Activated CD4-positive, CD25-positive, alpha-beta regulatory T cell treated with anti-CD3 and anti-CD28 coated beads, Interleukin-2, amount 50 U/mL, for 24 hours (primary cell): ENCODE measurements around the gene DGKZ.
"Not testable (repeated sequence)": the region's sequence is repeated elsewhere in the genome, so short reads cannot be mapped to it uniquely, and the experiment has no call there.

ENCODE experiments used
- ATAC-seq, 2 donors: fragments of 150-1000 bp; cut with Tn5 transposase; one replicate each; pipeline ENCODE4 v1.10.0; 2021; ENCODE audit warnings: mild to moderate bottlenecking in 1 of 2, moderate library complexity in 1 of 2

Gene DGKZ

DNA sequence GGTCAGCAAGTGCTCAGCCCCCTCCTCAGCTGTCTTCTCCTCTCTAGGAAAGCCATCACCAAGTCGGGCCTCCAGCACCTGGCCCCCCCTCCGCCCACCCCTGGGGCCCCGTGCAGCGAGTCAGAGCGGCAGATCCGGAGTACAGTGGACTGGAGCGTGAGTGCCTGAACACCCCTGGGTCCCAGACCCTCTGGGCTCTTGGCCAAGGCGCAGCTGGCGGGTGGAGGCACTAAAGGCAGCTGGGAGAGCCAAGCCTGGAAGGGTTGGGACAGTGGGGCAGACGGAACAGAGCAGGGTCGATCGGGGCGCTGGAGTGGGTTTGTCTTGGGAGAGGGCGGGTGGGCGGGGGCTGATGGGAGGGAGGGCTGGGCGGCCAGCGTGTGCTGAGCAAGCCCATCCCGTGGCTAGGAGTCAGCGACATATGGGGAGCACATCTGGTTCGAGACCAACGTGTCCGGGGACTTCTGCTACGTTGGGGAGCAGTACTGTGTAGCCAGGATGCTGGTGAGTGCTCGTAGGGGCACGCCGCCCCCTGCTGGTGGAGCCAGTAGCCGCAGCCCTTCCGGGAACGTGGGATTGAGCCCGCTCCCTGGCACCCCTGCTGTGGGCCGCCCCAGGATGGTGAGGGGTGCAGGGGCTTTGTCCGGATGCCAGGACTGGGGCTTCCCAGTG lies 20.1 kb downstream of the DGKZ start:
- ATAC-seq: peak; percentile 78 to 84

DNA sequence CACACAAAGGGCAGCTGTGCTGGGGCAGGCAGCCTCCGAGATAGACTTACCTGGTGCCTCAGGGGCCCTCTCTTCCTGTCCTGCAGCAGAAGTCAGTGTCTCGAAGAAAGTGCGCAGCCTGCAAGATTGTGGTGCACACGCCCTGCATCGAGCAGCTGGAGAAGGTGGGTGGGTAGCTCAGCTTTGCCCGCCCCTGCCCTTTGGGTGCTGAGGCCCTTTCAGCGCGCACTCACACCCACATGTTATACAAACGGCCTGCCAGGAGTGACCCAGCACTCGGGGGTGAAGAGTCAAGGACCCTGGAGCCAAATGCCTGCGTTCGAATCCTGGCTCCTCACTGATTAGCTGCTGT lies 20.6 kb downstream of the DGKZ start:
- no peak for ATAC-seq

DNA sequence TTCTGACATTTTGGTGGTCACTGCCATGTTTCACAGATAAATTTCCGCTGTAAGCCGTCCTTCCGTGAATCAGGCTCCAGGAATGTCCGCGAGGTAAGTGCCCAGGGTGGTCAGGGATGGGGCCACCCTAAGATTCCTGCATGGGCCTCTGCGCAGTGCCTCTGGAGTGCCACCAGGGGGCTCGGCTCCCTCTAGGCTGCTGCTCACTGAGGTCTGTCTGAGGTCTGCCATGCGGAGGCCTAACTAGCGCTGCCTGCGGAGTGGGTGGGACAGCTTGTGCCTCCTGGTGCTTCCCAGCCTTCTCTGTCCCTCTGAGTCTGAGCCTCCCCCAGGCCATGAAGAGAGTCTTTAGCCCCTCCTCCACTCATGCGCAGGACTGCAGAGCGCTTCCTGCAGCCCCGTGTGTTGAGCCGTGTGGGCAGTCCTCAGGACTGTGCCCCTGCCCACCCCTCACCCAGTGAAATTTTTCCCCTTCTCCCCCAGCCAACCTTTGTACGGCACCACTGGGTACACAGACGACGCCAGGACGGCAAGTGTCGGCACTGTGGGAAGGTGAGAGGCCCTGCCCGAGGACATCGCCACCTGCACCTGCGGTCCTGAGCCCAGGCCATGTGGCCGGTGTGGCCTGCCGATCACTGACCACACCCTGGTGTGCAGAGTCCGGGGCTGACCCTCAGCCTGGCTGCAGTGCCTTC lies 22.3 kb downstream of the DGKZ start:
- ATAC-seq: peak; percentile 67 to 74

DNA sequence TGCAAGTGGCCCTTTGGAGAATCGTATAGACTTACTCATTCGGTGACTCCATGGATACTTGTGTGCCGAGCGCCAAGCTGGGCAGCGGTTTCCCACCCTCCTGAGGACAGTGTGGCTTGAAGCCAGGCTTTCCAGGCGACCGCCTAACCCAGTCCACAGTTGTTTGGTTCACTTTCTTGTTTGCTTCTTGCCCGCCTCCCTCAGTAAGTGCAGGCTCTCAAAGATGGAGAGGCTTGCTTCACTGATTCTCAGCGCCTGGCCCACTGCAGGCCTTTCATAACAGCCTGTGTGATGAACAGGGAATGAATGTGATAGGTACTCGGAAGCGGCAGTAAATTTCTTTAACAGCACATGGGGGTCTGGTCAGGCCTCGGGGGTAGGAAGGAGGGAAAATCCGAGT lies 23.0 kb downstream of the DGKZ start:
- no peak for ATAC-seq

DNA sequence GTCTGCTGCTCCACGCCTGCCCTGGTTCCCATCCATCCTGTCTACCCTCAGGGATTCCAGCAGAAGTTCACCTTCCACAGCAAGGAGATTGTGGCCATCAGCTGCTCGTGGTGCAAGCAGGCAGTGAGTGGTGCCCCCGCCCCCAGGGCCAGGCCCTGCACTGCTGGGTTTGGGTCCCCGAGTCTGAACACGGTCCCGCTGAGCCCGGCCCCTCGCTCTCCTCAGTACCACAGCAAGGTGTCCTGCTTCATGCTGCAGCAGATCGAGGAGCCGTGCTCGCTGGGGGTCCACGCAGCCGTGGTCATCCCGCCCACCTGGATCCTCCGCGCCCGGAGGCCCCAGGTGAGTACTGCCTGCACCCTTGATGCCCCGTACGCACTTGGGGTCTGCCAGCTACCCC lies 24.0 kb downstream of the DGKZ start:
- ATAC-seq: not testable (repeated sequence)

DNA sequence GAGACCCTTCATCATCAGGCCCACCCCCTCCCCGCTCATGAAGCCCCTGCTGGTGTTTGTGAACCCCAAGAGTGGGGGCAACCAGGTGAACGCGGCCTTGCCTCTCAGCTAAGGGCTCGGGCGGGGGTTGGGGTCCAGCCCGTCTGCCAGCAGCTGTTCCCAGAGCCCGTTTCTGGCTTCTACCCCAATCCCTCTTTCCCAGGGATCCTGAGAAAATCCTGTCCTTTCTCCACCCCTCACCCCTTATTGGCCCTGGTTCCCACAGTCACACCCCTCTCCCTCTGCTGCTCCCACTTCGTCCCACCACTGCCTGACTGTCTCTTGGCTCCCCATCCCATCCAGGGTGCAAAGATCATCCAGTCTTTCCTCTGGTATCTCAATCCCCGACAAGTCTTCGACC lies 24.8 kb downstream of the DGKZ start:
- ATAC-seq: no peak

DNA sequence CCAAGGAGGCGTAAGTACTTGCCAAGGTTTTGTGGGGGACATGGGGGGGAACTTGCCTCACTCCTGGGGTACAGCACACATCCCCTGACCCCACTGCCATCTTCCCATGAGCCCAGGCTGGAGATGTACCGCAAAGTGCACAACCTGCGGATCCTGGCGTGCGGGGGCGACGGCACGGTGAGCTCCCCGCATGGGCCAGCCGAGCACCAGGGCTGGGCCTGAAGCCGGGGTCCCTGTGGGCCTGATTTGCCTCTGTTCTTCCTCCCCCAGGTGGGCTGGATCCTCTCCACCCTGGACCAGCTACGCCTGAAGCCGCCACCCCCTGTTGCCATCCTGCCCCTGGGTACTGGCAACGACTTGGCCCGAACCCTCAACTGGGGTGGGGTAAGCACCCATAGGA lies 25.2 kb downstream of the DGKZ start:
- ATAC-seq: not testable (repeated sequence)

DNA sequence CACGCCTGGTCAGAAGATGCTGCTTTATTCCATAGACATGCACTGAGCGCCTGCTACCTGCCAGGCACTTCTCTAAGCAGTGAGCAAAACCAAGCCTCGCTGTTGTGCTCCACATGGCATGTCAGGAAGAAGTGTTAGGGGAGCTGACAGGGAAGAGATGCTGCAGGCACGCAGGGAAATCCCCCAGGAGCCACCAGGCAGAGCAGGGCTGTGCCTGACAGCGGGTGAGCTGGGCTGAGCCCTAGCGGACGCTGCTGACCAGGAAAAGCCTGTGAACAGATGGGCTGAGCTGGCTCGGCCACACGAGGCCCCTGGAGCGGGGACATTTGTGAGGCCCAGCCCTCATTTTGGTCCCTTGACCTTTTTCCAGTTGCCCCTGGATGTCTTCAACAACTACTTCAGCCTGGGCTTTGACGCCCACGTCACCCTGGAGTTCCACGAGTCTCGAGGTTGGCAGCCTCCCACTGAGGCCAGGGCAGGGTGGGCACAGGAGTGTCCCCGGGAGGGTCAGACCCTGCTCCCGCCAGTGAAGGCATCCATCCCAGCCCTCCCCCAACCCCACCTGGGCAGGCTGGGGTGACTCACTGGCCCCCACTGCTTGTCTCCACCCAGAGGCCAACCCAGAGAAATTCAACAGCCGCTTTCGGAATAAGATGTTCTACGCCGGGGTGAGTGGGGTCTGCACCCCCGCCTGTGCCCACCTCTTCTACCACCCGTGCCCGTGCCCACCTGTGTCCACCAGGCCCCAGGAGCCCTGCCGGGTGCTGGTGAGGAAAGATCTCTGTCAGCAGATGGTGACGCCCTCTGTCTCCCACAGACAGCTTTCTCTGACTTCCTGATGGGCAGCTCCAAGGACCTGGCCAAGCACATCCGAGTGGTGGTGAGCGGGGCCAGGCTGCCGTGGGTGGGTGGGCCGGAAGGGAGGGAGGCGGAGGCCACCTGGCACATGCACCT lies 26.8 kb downstream of the DGKZ start:
- ATAC-seq: no peak

DNA sequence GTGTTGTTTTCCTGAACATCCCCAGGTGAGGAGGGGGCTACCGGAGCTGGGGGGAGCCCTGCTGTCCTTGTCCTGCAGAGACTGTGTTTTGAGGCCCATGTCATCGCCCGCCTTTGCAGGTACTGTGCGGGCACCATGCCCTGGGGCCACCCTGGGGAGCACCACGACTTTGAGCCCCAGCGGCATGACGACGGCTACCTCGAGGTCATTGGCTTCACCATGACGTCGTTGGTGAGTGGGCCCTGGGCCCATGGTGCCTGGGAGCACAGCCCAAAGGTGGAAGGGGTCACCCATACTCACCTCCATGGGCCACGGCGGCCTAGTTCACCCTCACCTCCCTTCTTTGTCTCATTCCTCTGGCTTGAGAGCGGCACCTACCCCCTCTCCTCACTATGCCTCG lies 27.6 kb downstream of the DGKZ start:
- ATAC-seq: no peak

DNA sequence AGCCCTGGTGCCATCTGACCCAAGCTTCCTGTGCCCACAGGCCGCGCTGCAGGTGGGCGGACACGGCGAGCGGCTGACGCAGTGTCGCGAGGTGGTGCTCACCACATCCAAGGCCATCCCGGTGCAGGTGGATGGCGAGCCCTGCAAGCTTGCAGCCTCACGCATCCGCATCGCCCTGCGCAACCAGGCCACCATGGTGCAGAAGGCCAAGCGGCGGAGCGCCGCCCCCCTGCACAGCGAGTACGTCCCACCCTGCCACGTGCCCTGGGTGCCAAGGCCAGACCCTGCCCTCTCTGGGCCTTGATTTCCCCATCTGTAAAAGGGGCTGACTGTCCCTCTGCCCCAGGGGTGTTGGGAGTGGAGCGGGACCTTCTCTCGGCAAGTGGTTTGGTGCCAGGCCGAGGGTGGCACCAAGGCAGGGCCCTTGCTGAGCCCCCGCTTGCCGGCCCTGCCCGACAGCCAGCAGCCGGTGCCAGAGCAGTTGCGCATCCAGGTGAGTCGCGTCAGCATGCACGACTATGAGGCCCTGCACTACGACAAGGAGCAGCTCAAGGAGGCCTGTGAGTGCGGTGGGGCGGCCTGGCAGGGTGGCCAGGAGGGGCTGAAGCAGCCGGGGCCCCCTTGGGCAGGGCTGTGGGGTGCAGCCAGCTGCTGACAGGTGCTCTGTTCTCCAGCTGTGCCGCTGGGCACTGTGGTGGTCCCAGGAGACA lies 28.3 kb downstream of the DGKZ start:
- no peak for ATAC-seq

DNA sequence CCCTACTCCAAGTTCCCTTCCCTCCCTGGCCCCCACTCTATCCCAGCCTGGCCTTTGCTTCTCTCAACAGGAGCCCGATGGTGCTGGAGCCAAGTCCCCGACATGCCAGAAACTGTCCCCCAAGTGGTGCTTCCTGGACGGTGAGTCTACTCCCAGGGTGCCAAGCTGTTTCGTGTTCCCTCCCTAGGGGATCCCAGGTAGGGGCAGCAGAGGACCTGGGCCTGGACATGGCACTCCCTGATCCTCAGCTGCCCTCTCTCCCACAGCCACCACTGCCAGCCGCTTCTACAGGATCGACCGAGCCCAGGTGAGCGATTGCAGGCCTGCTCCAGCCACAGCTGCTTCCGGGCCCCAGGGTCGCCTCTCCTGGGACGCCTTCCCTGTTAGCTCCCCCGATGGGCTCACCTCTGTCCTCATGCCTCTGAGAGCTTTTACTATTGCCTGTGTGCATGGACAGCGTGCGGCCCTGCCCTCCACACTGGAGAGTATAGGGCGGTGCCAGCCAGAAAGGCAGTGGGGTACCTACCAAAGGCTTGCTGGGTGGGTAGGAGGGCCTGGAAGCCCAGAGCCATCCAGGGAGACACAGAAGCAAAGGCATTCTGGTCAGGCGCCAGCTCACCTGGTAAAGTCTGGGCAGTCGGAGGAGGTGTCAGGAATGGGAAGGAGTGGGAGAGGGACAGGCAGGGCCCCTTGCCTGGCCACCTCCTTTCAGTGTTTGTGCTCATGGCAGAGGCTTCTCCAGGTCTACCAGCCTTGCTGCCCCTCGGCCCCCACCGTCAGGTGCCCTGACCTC lies 29.2 kb downstream of the DGKZ start:
- no peak for ATAC-seq

DNA sequence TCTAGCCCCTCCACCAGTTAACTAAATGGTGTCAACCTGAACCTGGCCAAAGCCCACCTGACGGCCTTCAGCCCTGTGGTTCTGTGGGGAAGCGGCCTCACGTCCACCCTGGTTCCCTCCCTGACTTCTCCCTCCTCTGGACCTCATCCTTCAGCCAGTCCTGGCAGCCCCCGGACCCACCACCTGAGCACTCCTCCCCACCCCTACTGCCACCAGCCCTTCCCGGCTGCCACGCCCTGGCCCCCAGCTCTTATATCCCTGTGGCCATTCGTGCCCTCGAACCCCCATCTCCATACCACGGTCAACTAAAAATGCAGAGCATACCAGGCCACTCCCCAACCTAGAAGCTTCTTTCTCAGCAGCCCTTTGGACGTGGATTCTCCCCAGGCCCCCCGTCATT lies 30.0 kb downstream of the DGKZ start:
- no peak for ATAC-seq

DNA sequence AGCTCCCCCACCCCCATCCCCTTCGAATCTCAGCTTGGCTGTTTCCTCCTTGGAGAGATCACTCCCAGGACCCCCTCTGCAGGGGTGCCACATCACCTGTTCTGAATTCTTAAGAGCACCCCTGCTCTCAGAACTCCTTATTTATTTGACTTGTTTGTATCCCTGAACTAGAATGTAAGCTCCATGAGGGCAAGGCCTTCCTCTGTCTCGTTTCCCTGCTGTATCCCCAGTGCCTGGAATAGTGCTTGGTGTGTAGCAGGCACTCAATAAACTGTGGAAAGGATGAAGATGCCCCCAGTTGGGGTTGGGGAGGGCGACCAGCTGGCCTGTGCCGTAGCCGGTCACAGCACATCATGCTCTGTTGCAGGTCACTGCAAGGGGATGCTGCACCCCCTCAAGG lies 30.6 kb downstream of the DGKZ start:
- no peak for ATAC-seq

DNA sequence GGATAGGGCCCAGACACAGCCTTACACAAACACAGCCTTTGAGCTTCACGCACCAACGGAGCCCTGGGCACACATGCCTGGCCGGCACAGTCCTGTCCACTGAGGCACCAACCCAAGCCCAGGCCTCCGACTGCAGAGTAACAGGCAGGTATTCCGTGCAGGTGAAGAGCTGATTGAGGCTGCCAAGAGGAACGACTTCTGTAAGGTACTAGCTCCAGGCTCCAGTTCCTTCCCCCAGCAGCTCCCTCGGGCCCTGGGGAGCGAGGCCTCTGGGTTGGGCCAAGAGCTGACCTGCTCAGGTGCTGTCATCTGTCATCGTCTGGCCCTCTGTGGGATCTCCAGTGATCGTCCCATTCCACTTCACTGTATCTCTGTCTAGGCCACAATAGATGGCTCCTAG lies 31.0 kb downstream of the DGKZ start:
- no peak for ATAC-seq

DNA sequence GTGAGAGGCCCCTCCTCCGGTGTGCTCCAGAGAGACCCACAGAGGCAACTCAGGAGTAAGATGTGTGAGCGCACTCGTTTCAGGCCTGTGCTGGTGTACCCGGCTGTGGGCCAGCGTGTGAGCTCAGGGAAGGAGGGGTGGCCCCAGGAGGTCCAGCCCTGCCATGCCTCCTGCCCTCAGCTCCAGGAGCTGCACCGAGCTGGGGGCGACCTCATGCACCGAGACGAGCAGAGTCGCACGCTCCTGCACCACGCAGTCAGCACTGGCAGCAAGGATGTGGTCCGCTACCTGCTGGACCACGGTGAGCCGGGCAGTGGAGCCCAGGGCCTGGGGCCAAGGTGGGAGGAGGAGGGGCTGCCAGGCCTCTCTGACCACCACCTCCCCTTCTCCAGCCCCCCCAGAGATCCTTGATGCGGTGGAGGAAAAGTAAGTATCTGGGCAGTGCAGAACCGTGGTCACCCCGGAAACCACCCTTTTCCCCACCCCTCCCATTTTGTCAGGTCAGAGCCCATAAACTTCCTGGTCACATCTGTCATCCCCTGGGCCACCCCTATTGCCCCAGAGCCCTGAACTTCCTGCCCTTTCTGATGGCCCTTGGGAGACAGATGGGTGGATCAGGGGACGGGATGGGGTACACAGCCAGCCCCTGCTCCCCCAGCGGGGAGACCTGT lies 31.7 kb downstream of the DGKZ start:
- no peak for ATAC-seq

DNA sequence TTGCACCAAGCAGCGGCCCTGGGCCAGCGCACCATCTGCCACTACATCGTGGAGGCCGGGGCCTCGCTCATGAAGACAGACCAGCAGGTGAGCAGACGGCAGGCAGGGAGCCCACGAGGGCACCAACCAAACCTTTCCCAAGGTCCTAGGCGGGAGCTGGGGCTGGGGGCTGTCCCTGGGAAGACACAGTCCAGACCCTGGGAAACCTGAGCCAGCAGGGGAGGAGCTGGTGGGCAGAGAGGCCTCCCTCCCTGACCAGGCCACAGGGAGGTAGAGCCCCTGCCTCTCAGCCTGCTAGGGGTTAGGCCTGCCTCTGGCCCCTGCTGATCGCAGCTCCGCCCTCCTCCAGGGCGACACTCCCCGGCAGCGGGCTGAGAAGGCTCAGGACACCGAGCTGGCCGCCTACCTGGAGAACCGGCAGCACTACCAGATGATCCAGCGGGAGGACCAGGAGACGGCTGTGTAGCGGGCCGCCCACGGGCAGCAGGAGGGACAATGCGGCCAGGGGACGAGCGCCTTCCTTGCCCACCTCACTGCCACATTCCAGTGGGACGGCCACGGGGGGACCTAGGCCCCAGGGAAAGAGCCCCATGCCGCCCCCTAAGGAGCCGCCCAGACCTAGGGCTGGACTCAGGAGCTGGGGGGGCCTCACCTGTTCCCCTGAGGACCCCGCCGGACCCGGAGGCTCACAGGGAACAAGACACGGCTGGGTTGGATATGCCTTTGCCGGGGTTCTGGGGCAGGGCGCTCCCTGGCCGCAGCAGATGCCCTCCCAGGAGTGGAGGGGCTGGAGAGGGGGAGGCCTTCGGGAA lies 32.4 kb downstream of the DGKZ start:
- not testable (repeated sequence) for ATAC-seq

DNA sequence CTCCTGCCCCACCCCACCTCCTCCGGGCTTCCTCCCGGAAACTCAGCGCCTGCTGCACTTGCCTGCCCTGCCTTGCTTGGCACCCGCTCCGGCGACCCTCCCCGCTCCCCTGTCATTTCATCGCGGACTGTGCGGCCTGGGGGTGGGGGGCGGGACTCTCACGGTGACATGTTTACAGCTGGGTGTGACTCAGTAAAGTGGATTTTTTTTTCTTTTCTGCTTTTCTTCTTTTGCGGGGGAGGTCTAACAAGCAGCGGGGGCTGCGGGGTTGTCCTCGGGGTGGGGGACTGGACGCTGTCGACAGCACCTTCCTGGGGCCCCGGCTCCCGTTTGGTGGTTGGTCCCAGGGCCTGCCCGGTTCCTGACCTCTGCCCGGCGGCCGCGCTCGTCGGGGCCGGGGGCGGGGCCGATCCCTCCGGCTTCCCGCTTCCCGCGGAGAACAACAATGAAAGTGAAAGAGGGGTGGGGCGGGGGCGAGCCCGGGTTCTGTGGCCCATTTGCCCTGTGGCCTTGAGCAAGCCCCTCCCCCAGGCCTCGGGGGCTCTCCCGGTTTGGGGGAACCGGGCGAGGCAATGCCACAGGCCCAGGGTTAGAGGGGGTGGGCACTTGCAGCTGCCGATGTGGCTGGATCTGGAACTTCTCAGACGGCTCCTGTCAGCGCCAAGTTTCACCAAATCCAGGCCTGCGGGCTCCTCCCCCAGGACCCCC lies 33.2 kb downstream of the DGKZ start:
- peak; percentile 52 to 54 for ATAC-seq

DNA sequence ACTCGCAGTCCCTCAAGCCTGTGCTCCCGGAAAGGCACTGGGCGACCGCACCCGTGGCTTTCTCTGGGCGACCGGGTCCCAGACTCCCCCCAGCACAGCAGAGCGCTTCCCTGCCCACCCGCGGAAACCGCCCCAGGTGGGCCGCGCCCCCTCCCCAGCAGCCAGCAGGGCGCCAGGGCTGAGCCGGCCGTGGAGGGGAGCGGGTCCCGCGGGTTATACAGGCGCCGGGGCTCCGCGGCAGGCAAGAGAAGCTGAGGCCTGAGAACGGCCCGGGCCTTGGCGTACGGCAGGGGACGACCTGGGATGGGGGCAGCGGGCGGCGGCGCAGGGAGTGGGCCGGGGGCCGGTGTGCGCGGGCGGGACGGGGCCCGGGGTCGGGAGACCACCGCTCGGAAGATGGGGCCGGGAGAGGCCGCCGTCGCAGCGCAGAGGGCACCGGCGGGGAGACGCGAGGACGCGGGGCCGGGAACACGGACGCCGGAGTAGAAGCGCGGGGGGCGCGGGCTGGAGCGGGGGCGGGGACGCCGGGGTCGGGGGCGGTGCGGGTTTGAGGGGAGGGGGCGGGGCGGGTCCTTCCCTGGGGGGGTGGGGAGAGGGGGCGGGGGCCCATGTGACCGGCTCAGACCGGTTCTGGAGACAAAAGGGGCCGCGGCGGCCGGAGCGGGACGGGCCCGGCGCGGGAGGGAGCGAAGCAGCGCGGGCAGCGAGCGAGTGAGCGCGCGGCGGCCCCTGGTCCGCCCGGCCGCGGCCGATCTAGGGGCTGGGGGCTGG lies 34.0 kb downstream of the DGKZ start, which contains the start of gene MDK:
Gene MDK, plus strand, starts transcription at position 622 of the 771 bp plus-strand sequence. CDS start 389 bp downstream, outside the sequence.
- peak in 1 of 2 donors; percentile 19 for ATAC-seq
